CD14-positive monocyte (primary cell): ENCODE measurements around the gene ROR1. TPM values are rescaled to one million over a fixed set of nuclear protein-coding genes. Genes with fewer than 3 reads are reported as not detected.

Experiments used
- DNase-seq, 3 donors: peaks; one replicate each; pipeline ENCODE4 v3.0.0-alpha.2; 2011 to 2022
- H2AFZ ChIP-seq: 2 replicates; pipeline ENCODE4 v1.6.0; 2012; ENCODE audit warnings: mild to moderate bottlenecking, low read depth, low read length, inconsistent platforms; ENCODE audit not compliant: insufficient read depth, poor library complexity, severe bottlenecking
- H3K27ac ChIP-seq, 2 donors: 1 replicate in 1 of 2; 2 replicates in 1 of 2; pipeline ENCODE4 v1.5.1; 2012 to 2013; ENCODE audit warnings: low read length in 2 of 2, control low read depth in 1 of 2, inconsistent platforms in 1 of 2, low read depth in 1 of 2, mild to moderate bottlenecking in 1 of 2
- H3K27me3 ChIP-seq, 2 donors: one replicate each; pipeline versions ENCODE4 v1.6.0 to v1.6.1; 2011 to 2013; ENCODE audit warnings: low read length in 2 of 2; ENCODE audit not compliant: control insufficient read depth in 2 of 2, insufficient read depth in 2 of 2
- H3K36me3 ChIP-seq, 2 donors: replicated peaks in 1 of 2; 1 replicate in 1 of 2; 2 replicates in 1 of 2; pipeline versions ENCODE4 v1.5.1 to v1.6.1; 2012 to 2013; ENCODE audit warnings: low read length in 2 of 2, control low read depth in 1 of 2, inconsistent platforms in 1 of 2, mild to moderate bottlenecking in 1 of 2; ENCODE audit not compliant: insufficient read depth in 2 of 2, control insufficient read depth in 1 of 2
- H3K4me1 ChIP-seq, 2 donors: 1 replicate in 1 of 2; 2 replicates in 1 of 2; pipeline versions ENCODE4 v1.5.1 to v1.6.1; 2012 to 2013; ENCODE audit warnings: low read length in 2 of 2, control low read depth in 1 of 2, inconsistent platforms in 1 of 2, mild to moderate bottlenecking in 1 of 2, moderate library complexity in 1 of 2; ENCODE audit not compliant: insufficient read depth in 2 of 2, control insufficient read depth in 1 of 2
- H3K4me2 ChIP-seq: replicated peaks from 2 replicates; pipeline ENCODE3; 2012; ENCODE audit warnings: low read length, moderate library complexity, mild to moderate bottlenecking; ENCODE audit not compliant: poor library complexity, severe bottlenecking; ENCODE audit errors: extremely low read depth
- H3K4me3 ChIP-seq, 3 experiments: fragments of 200-600 bp in 1 of 3; sonication (generic) in 1 of 3; replicated peaks in 1 of 3; 1 replicate in 2 of 3; 2 replicates in 1 of 3; pipeline ENCODE4 v1.5.1; 2011 to 2013; ENCODE audit warnings: low read length in 3 of 3, mild to moderate bottlenecking in 3 of 3, control low read depth in 2 of 3, low read depth in 2 of 3, inconsistent platforms in 1 of 3, moderate library complexity in 1 of 3
- H3K79me2 ChIP-seq: 2 replicates; pipeline ENCODE4 v1.6.0; 2012; ENCODE audit warnings: mild to moderate bottlenecking, control low read depth, inconsistent platforms, low read length, moderate library complexity; ENCODE audit not compliant: insufficient read depth
- H3K9ac ChIP-seq: 2 replicates; pipeline ENCODE4 v1.6.0; 2017; ENCODE audit warnings: low read length, mild to moderate bottlenecking; ENCODE audit not compliant: insufficient read depth, poor library complexity, severe bottlenecking
- H3K9me3 ChIP-seq, 2 donors: replicated peaks in 1 of 2; 1 replicate in 1 of 2; 2 replicates in 1 of 2; pipeline versions ENCODE4 v1.5.1 to v1.6.1; 2012 to 2013; ENCODE audit warnings: low read length in 2 of 2, control low read depth in 1 of 2; ENCODE audit not compliant: control insufficient read depth in 1 of 2, insufficient read depth in 1 of 2
- H4K20me1 ChIP-seq: 2 replicates; pipeline ENCODE4 v1.6.0; 2012; ENCODE audit warnings: mild to moderate bottlenecking, low read length, control low read depth, moderate library complexity; ENCODE audit not compliant: insufficient read depth
- H3K27ac Mint-ChIP-seq, 7 donors: one replicate each; pipeline ENCODE4 v1.8.0; 2020; ENCODE audit warnings: mild to moderate bottlenecking in 7 of 7, mixed read lengths in 7 of 7, moderate library complexity in 6 of 7, inconsistent platforms in 2 of 7
- H3K27me3 Mint-ChIP-seq, 3 donors: one replicate each; pipeline ENCODE4 v1.8.0; 2021 to 2022; ENCODE audit warnings: low read depth in 3 of 3, mild to moderate bottlenecking in 3 of 3, mixed read lengths in 3 of 3, moderate library complexity in 3 of 3, inconsistent platforms in 1 of 3
- H3K36me3 Mint-ChIP-seq, 2 donors: one replicate each; pipeline ENCODE4 v1.8.0; 2020; ENCODE audit warnings: mixed read lengths in 2 of 2, inconsistent platforms in 1 of 2, mild to moderate bottlenecking in 1 of 2
- H3K4me1 Mint-ChIP-seq: one replicate; pipeline ENCODE4 v1.8.0; 2020; ENCODE audit warnings: mild to moderate bottlenecking, mixed read lengths
- H3K4me3 Mint-ChIP-seq, 2 donors: one replicate each; pipeline ENCODE4 v1.8.0; 2020; ENCODE audit warnings: mild to moderate bottlenecking in 2 of 2, mixed read lengths in 2 of 2, moderate library complexity in 1 of 2
- H3K9me3 Mint-ChIP-seq, 7 donors: one replicate each; pipeline ENCODE4 v1.8.0; 2020 to 2022; ENCODE audit warnings: mixed read lengths in 7 of 7, mild to moderate bottlenecking in 6 of 7, moderate library complexity in 6 of 7, inconsistent platforms in 2 of 7
- WGBS: methylation state at CpG from one replicate; pipeline ENCODE4 v1.1.5; 2013; ENCODE audit warnings: missing lambda C conversion rate; ENCODE audit not compliant: insufficient coverage; 5-methylcytosine and 5-hydroxymethylcytosine counted together
- intact Hi-C, 2 donors: fragments of 100-400 bp; cut with micrococcal nuclease; formaldehyde crosslinking; loops; one replicate each; pipeline versions ENCODE4 v1.15.0 to v1.15.1; 2023
- polyA plus RNA-seq, 3 donors: library from polyadenylated mRNA; depleted of rRNA in 1 of 3; unstranded in 2 of 3; stranded (reverse) in 1 of 3; fragments of 300-500 nt in 2 of 3; fragments of >200 nt in 1 of 3; fragmentation: Illumina TruSeq in 2 of 3; gene quantifications; 1 replicate in 2 of 3; 2 replicates in 1 of 3; pipeline ENCODE4 v1.2.3, GENCODE V29; 2012 to 2021
- TF ChIP-seq, protein P1 (sequence below): fragments of 200-600 bp; IDR thresholded peaks from one replicate; pipeline ENCODE4 v1.8.0; 2022; ENCODE audit warnings: antibody characterized with exemption, mild to moderate bottlenecking

The ROR1 gene
- polyA plus RNA-seq, 3 donors: not detected

- Mint-ChIP-seq H3K4me3 (no peak overlapping the region), H3K9me3 (peaks cover 0 to 2% (median 0%) of the 10 kb centered on the region in 7 donors), H3K36me3 (no peaks in the 10 kb centered on the region), H3K27ac (no peak overlapping the region), H3K4me1 (no peaks in the 10 kb centered on the region), H3K27me3 (peaks cover 0 to 3% (median 2%) of the 10 kb centered on the region in 3 donors)
- no peak for DNase-seq
- Histone ChIP-seq H2AFZ (no peak overlapping the region), H3K4me3 (no peak overlapping the region), H3K4me1 (no peaks in the 10 kb centered on the region), H3K4me2 (no peak overlapping the region), H3K27ac (no peak overlapping the region), H4K20me1 (no peaks in the 10 kb centered on the region), H3K9ac (no peak overlapping the region), H3K27me3 (no peaks in the 10 kb centered on the region), H3K36me3 (no peaks in the 10 kb centered on the region), H3K79me2 (no peaks in the 10 kb centered on the region), H3K9me3 (no peaks in the 10 kb centered on the region)
- no CpG with 5 or more reads among the region's 1 CpG for WGBS
- TF ChIP-seq, protein P1, sequence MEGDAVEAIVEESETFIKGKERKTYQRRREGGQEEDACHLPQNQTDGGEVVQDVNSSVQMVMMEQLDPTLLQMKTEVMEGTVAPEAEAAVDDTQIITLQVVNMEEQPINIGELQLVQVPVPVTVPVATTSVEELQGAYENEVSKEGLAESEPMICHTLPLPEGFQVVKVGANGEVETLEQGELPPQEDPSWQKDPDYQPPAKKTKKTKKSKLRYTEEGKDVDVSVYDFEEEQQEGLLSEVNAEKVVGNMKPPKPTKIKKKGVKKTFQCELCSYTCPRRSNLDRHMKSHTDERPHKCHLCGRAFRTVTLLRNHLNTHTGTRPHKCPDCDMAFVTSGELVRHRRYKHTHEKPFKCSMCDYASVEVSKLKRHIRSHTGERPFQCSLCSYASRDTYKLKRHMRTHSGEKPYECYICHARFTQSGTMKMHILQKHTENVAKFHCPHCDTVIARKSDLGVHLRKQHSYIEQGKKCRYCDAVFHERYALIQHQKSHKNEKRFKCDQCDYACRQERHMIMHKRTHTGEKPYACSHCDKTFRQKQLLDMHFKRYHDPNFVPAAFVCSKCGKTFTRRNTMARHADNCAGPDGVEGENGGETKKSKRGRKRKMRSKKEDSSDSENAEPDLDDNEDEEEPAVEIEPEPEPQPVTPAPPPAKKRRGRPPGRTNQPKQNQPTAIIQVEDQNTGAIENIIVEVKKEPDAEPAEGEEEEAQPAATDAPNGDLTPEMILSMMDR: no peak
- intact Hi-C loops: no loop called here
Measured at GRCh38 chr1:64098436-64098835, 324.6 kb downstream of the ROR1 start.

DNA sequence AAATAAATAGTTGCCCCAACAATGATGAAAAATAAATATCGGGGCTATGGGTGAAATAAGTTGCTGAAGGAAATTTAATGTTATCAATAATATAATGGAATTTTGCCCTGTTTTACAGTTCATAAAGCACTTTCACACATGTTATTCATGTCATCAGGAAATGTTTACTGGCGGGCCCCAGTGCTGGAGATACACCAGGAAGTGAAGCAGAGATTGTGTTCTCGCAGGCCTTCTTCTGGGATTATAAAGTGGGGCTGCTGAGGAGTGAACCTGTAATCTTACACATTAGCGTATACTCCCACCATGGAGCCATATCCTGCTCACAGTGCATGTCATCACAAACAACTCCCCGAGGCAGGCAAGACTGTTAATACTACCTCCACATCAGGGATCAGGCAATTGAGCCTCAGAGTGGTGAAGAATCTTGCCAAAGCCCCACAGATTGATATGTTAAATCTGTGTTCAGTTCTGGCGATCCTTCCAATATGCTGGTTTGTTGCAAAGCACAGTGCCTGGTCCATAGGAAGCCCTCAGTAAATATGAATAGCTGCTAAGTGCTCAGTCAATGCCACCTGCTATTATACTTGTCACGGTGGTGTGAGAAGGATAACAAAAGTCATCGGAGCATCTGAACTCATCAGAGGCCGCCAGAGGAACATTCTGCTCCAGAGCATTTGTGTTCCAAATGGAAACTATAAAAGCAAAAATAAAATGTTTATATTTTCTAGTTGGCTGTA, 325.2 kb downstream of the ROR1 start:
- Histone ChIP-seq H3K9ac (no peak overlapping the region), H3K4me1 (no peaks in the 10 kb centered on the region), H3K79me2 (no peaks in the 10 kb centered on the region), H3K9me3 (no peaks in the 10 kb centered on the region), H3K27ac (no peak overlapping the region), H3K4me3 (no peak overlapping the region), H3K36me3 (no peaks in the 10 kb centered on the region), H3K4me2 (no peak overlapping the region), H2AFZ (no peak overlapping the region), H3K27me3 (no peaks in the 10 kb centered on the region), H4K20me1 (no peaks in the 10 kb centered on the region)
- Mint-ChIP-seq H3K27me3 (peaks cover 0 to 3% (median 2%) of the 10 kb centered on the region in 3 donors), H3K36me3 (no peaks in the 10 kb centered on the region), H3K4me1 (no peaks in the 10 kb centered on the region), H3K9me3 (peaks cover 0 to 2% (median 0%) of the 10 kb centered on the region in 7 donors), H3K27ac (no peak overlapping the region), H3K4me3 (no peak overlapping the region)
- intact Hi-C loops: no loop called here
- TF ChIP-seq, protein P1: no peak
- no peak for DNase-seq
- whole genome bisulfite sequencing: 93% methylated on average over 4 of the region's 9 CpGs
